K562 (cell line): ENCODE data around the gene DAB2IP. TPM values are rescaled to one million over a fixed set of nuclear protein-coding genes. Genes with fewer than 3 reads are reported as not detected.

ENCODE experiments used
- ATAC-seq: fragments of 200-7000 bp; cut with Tn5 transposase; 3 replicates; pipeline ENCODE4 v1.9.1; 2020; ENCODE audit warnings: moderate library complexity
- BruUV-seq: library from RNA; stranded (reverse); fragments of 400-500 nt; replicated peaks from 2 replicates; lab custom pipeline; 2021; lab: Mats Ljungman, UMichigan
- CTCF ChIA-PET: fragments of 300-600 bp; formaldehyde crosslinking; extraction: SDS; loops from one replicate; lab custom pipeline; 2021; ENCODE audit warnings: low intra/inter-chr PET ratio; lab: Yijun Ruan, JAX
- POLR2A ChIA-PET: fragments of 300-600, 350-650 bp; sonication (Branson Sonifier 250); formaldehyde crosslinking; extraction: SDS; loops from one replicate; lab custom pipeline; 2021; ENCODE audit warnings: antibody characterized with exemption, inconsistent platforms; lab: Yijun Ruan, JAX
- DNase-seq, 4 experiments: peaks; one replicate each; pipeline versions ENCODE4 v3.0.0 to v3.0.0-alpha.2; 2011 to 2018; ENCODE audit warnings: low spot score in 3 of 4, mixed read lengths in 3 of 4; ENCODE audit errors: extremely low read depth in 1 of 4
- FAIRE-seq: peaks from 2 replicates; lab custom pipeline; 2011; peaks lifted over from hg19 to GRCh38; lab: Jason Lieb, UNC
- H2AFZ ChIP-seq: 2 replicates; pipeline ENCODE4 v1.6.0; 2011; ENCODE audit warnings: low read depth, low read length, control low read depth, inconsistent platforms
- H3K27ac ChIP-seq: fragments of 200-600 bp; 3 replicates; pipeline ENCODE4 v1.8.0; 2011; ENCODE audit warnings: low read depth, mild to moderate bottlenecking, control low read depth, inconsistent platforms, low read length, moderate library complexity, mixed read lengths; ENCODE audit errors: extremely low read depth
- H3K27me3 ChIP-seq, 2 experiments: fragments of 300-600 bp in 1 of 2; 2 replicates in 1 of 2; 3 replicates in 1 of 2; pipeline versions ENCODE4 v1.6.0 to v1.8.0; 2011; ENCODE audit warnings: inconsistent platforms in 2 of 2, low read length in 2 of 2, mild to moderate bottlenecking in 1 of 2, mixed read lengths in 1 of 2, moderate library complexity in 1 of 2; ENCODE audit not compliant: control insufficient read depth in 2 of 2, insufficient read depth in 2 of 2
- H3K36me3 ChIP-seq: fragments of 300-600 bp; 3 replicates; pipeline ENCODE4 v1.8.0; 2011; ENCODE audit warnings: mild to moderate bottlenecking, low read length, inconsistent platforms; ENCODE audit not compliant: control insufficient read depth, insufficient read depth
- H3K4me1 ChIP-seq, 2 experiments: fragments of 200-600 bp in 1 of 2; replicated peaks in 1 of 2; 2 replicates in 1 of 2; 3 replicates in 1 of 2; pipeline versions ENCODE4 v1.5.1 to v1.8.0; 2011; ENCODE audit warnings: inconsistent platforms in 2 of 2, low read length in 2 of 2, mild to moderate bottlenecking in 1 of 2, mixed read lengths in 1 of 2, moderate library complexity in 1 of 2; ENCODE audit not compliant: control insufficient read depth in 2 of 2, insufficient read depth in 2 of 2
- H3K4me2 ChIP-seq: 2 replicates; pipeline ENCODE4 v1.6.1; 2011; ENCODE audit warnings: low read length, control low read depth, inconsistent platforms, mixed read lengths; ENCODE audit not compliant: insufficient read depth
- H3K4me3 ChIP-seq: fragments of 200-600 bp; sonication (generic), shearing (Covaris generic); 2 replicates; pipeline ENCODE4 v1.5.1; 2016; ENCODE audit warnings: control low read depth, inconsistent platforms
- H3K79me2 ChIP-seq: fragments of 200-600 bp; 3 replicates; pipeline ENCODE4 v1.8.0; 2011; ENCODE audit warnings: low read length, inconsistent platforms; ENCODE audit not compliant: control insufficient read depth, insufficient read depth
- H3K9ac ChIP-seq, 2 experiments: 2 replicates each; pipeline versions ENCODE4 v1.6.0 to v1.6.1; 2011; ENCODE audit warnings: low read depth in 2 of 2, low read length in 2 of 2, control low read depth in 1 of 2, inconsistent platforms in 1 of 2, mild to moderate bottlenecking in 1 of 2, mixed read lengths in 1 of 2; ENCODE audit not compliant: insufficient read depth in 1 of 2
- H3K9me1 ChIP-seq: one replicate; pipeline ENCODE4 v1.6.0; 2011; ENCODE audit warnings: inconsistent platforms, mild to moderate bottlenecking, low read length, moderate library complexity; ENCODE audit not compliant: control insufficient read depth, insufficient read depth
- H3K9me3 ChIP-seq: replicated peaks from 2 replicates; pipeline ENCODE4 v1.5.1; 2011; ENCODE audit warnings: low read depth, low read length, inconsistent platforms; ENCODE audit not compliant: control insufficient read depth, insufficient read depth
- H4K20me1 ChIP-seq: replicated peaks from 2 replicates; pipeline ENCODE4 v1.6.1; 2011; ENCODE audit warnings: low read length, inconsistent platforms, mixed read lengths; ENCODE audit not compliant: control insufficient read depth, insufficient read depth
- CUX1 ChIP-seq: fragments of 200-800 bp; sonication (Bioruptor generic); IDR thresholded peaks from 2 replicates; pipeline ENCODE4 v1.6.1; 2016; ENCODE audit warnings: missing genetic modification characterization, missing compliant biosample characterization
- GABPA ChIP-seq: fragments of 200-800 bp; sonication (Bioruptor generic); conservative IDR thresholded peaks from 2 replicates; pipeline ENCODE4 v1.6.1; 2016; ENCODE audit warnings: low read depth, missing genetic modification characterization, missing compliant biosample characterization
- HNRNPLL ChIP-seq: fragments of 200-400 bp; formaldehyde crosslinking; IDR thresholded peaks from 2 replicates; pipeline ENCODE4 v1.6.1; 2017; ENCODE audit warnings: low read length, low read depth, mild to moderate bottlenecking; ENCODE audit not compliant: poor library complexity, severe bottlenecking
- MLLT1 ChIP-seq, 2 experiments: fragments of 450-650 bp; IDR thresholded peaks; 2 replicates each; pipeline ENCODE4 v1.6.1; 2016
- PPARD ChIP-seq: fragments of 250-450 bp; sonication (Bioruptor Pico); IDR thresholded peaks from 2 replicates; pipeline ENCODE4 v1.8.0; 2022; ENCODE audit warnings: inconsistent platforms, mild to moderate bottlenecking, moderate library complexity
- ZNF239 ChIP-seq: fragments of 250-450 bp; sonication (Bioruptor Pico); IDR thresholded peaks from 2 replicates; pipeline ENCODE4 v1.4.0; 2020; ENCODE audit warnings: mild to moderate bottlenecking
- ZNF274 ChIP-seq: IDR thresholded peaks from 2 replicates; pipeline ENCODE4 v1.6.1; 2011; ENCODE audit warnings: low read depth, mild to moderate bottlenecking, low read length, moderate library complexity, borderline replicate concordance
- ZNF785 ChIP-seq: fragments of 250-450 bp; sonication (Bioruptor Pico); IDR thresholded peaks from 2 replicates; pipeline ENCODE4 v1.4.0; 2020; ENCODE audit warnings: mild to moderate bottlenecking
- ZSCAN29 ChIP-seq: fragments of 450-650 bp; IDR thresholded peaks from 2 replicates; pipeline ENCODE4 v1.6.1; 2017
- WGBS: fragments of 100-300 bp; shearing (Covaris generic); methylation state at CpG from one replicate; pipeline ENCODE4 v1.1.6; 2016; ENCODE audit warnings: low coverage, mixed read lengths; ENCODE audit not compliant: insufficient coverage; ENCODE audit errors: missing lambda C conversion rate; 5-methylcytosine and 5-hydroxymethylcytosine counted together
- in situ Hi-C: fragments of 300-500 bp; cut with MboI; formaldehyde crosslinking; loops from 4 replicates; pipeline ENCODE4 v1.15.0; 2018; ENCODE audit warnings: inconsistent platforms, mixed read lengths
- intact Hi-C: fragments of 100-400 bp; cut with micrococcal nuclease; formaldehyde crosslinking; loops from 2 replicates; pipeline ENCODE4 v1.14.2; 2022
- polyA plus RNA-seq, 8 experiments: library from polyadenylated mRNA; depleted of rRNA in 4 of 8; stranded (reverse) in 5 of 8; unstranded in 3 of 8; fragments of >200 nt; fragmentation: Nextera tagmentation in 2 of 8; fragmentation: Illumina TruSeq in 1 of 8; extraction: Ambion mirVana in 2 of 8; extraction: Trizol in 1 of 8; gene quantifications; 2 replicates each; pipeline versions ENCODE4 v1.2.1 to v1.2.3, GENCODE V29; 2011 to 2014; ENCODE audit warnings: inconsistent platforms in 1 of 8, missing spikeins in 1 of 8
- total RNA-seq, 7 experiments: library from RNA; depleted of rRNA in 6 of 7; stranded (reverse); fragments of >200 nt in 6 of 7; fragmentation: Illumina TruSeq in 2 of 7; extraction: Trizol in 2 of 7; gene quantifications; 2 replicates each; pipeline versions ENCODE4 v1.2.1 to v1.2.3, GENCODE V29; 2011 to 2021; ENCODE audit warnings: low replicate concordance in 1 of 7
- TF ChIP-seq, protein P1 (sequence below): fragments of 200-400 bp; formaldehyde crosslinking; IDR thresholded peaks from 2 replicates; pipeline ENCODE4 v1.6.1; 2017; ENCODE audit warnings: mild to moderate bottlenecking, low read depth, low read length, moderate library complexity
- TF ChIP-seq, protein P2 (sequence below): fragments of 450-650 bp; IDR thresholded peaks from 2 replicates; pipeline ENCODE4 v1.7.0; 2016; ENCODE audit warnings: borderline replicate concordance

DAB2IP gene
- total and polyA plus RNA-seq, 9 of the 15 experiments (the other 6 are each of a cell fraction or from before 2014, with no cell fraction given): 0.04 to 0.31 (median 0.08) TPM; not detected in 5

DNA sequence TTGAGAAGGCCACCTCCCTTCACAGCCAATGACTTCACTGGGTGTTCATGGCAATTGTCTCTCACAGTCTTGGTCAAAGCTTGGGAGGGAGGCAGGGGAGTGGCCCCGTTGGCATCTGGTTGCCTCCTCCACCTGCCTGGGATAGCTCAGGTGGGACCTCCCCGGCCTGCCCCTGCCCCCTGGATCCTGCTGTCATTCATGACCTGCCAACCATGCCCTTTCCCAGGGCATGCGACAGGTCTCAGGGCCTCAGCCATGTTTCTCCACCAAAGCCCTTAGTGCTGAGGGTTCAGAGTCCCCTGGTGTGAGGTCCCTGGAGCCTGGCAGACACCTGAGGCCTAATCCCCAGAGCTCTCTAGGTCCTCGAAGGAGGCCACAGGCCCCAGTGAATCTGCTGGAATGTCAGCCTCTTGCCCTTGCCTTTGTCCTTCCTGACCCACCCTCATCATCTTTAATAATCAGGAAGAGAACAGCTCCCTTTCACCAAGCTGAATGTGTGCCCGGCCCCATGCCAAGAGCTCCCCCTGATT is 5.6 kb downstream of the DAB2IP start:
- intact Hi-C loops: no loop called here
- Histone ChIP-seq H4K20me1 (peaks cover 21% of the 10 kb centered on the region), H3K9me3 (no peaks in the 10 kb centered on the region)
- TF ChIP-seq, protein P1, sequence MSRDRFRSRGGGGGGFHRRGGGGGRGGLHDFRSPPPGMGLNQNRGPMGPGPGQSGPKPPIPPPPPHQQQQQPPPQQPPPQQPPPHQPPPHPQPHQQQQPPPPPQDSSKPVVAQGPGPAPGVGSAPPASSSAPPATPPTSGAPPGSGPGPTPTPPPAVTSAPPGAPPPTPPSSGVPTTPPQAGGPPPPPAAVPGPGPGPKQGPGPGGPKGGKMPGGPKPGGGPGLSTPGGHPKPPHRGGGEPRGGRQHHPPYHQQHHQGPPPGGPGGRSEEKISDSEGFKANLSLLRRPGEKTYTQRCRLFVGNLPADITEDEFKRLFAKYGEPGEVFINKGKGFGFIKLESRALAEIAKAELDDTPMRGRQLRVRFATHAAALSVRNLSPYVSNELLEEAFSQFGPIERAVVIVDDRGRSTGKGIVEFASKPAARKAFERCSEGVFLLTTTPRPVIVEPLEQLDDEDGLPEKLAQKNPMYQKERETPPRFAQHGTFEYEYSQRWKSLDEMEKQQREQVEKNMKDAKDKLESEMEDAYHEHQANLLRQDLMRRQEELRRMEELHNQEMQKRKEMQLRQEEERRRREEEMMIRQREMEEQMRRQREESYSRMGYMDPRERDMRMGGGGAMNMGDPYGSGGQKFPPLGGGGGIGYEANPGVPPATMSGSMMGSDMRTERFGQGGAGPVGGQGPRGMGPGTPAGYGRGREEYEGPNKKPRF: no peak
- TF ChIP-seq ZNF274 (no peak), ZNF239 (CRISPR knock-in tag) (no peak), ZNF785 (CRISPR knock-in tag) (no peak), GABPA (no peak), PPARD (CRISPR knock-in tag) (no peak), CUX1 (CRISPR knock-in tag) (no peak), HNRNPLL (no peak), MLLT1 (IDR thresholded peaks at IDR 0.05) (no peak), ZSCAN29 (no peak)
- TF ChIP-seq, protein P2, sequence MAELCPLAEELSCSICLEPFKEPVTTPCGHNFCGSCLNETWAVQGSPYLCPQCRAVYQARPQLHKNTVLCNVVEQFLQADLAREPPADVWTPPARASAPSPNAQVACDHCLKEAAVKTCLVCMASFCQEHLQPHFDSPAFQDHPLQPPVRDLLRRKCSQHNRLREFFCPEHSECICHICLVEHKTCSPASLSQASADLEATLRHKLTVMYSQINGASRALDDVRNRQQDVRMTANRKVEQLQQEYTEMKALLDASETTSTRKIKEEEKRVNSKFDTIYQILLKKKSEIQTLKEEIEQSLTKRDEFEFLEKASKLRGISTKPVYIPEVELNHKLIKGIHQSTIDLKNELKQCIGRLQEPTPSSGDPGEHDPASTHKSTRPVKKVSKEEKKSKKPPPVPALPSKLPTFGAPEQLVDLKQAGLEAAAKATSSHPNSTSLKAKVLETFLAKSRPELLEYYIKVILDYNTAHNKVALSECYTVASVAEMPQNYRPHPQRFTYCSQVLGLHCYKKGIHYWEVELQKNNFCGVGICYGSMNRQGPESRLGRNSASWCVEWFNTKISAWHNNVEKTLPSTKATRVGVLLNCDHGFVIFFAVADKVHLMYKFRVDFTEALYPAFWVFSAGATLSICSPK: no peak
- TF ChIP-seq, all 486 proteins: peak for 0
- H3K4me2 ChIP-seq: no peak overlapping the region
- BruUV-seq: no TSS peak
- in situ Hi-C loops: no loop called here
- ChIA-PET CTCF (interaction anchor here (0.5 kb wide), 1 partner anchor 98 kb away, joined by 3 read pairs; no protein-coding TSS in a partner anchor), POLR2A (interaction anchor here (0.6 to 1.3 kb wide), 3 partner anchors 8 to 27 kb away, joined by 3 to 6 read pairs (median 4); no protein-coding TSS in a partner anchor)
- peaks cover 32 to 84% of the 10 kb centered on the region in 2 experiments for H3K27me3 ChIP-seq
- ATAC-seq (no peak), FAIRE-seq (no peak), DNase-seq (no peak)
- no peaks in the 10 kb centered on the region for H3K4me1 ChIP-seq
- H3K36me3 ChIP-seq: no peaks in the 10 kb centered on the region
- 0% methylated on average over 5 of the region's 5 CpGs for WGBS
- no peaks in the 10 kb centered on the region for H3K9me1 ChIP-seq
- H3K9ac ChIP-seq: no peak overlapping the region
- H2AFZ ChIP-seq: no peak overlapping the region
- H3K79me2 ChIP-seq: no peaks in the 10 kb centered on the region
- H3K27ac ChIP-seq: no peak overlapping the region
- no peak overlapping the region for H3K4me3 ChIP-seq
